GM13977 (cell line): ENCODE measurements around the gene CCNY.

Experiments
- DNase-seq: peaks from one replicate; pipeline ENCODE4 v3.0.0; 2012; ENCODE audit warnings: low spot score
- CTCF ChIP-seq: IDR thresholded peaks from 2 replicates; pipeline ENCODE4 v1.5.1; 2012; ENCODE audit warnings: mild to moderate bottlenecking, control low read depth; ENCODE audit not compliant: insufficient read depth; ENCODE audit errors: extremely low read depth, missing control alignments
- in situ Hi-C: fragments of 300-500 bp; cut with MboI; formaldehyde crosslinking; loops from one replicate; pipeline ENCODE4 v1.12.0; 2022; ENCODE audit warnings: low sequenced_read_pairs, low pct_unique_long_range_greater_than_20kb, mixed read lengths, inconsistent platforms; ENCODE audit not compliant: unreplicated experiment

The CCNY gene

GRCh38 chr10:35440016-35440415 lies 103.7 kb downstream of the CCNY start:
- in situ Hi-C loops: no loop called here
- DNase-seq: no peak
- no peak for TF ChIP-seq CTCF

- no peak for DNase-seq
- no peak for TF ChIP-seq CTCF
- in situ Hi-C loops: no loop called here
Observed at GRCh38 chr10:35442028-35442427, 105.7 kb downstream of the CCNY start.

- in situ Hi-C loops: no loop called here
Observed at GRCh38 chr10:35442592-35442991, 106.3 kb downstream of the CCNY start.

GRCh38 chr10:35443858-35444257 lies 107.5 kb downstream of the CCNY start:
- in situ Hi-C loops: no loop called here
- no peak for TF ChIP-seq CTCF
- no peak for DNase-seq

More at GRCh38 chr10:35442592-35442991, 106.3 kb downstream of the CCNY start:
- TF ChIP-seq CTCF: no peak
- no peak for DNase-seq

GRCh38 chr10:35445150-35445884 lies 109.0 kb downstream of the CCNY start:
- TF ChIP-seq CTCF: no peak
- no peak for DNase-seq
- in situ Hi-C loops: no loop called here

GRCh38 chr10:35446439-35446838 lies 110.1 kb downstream of the CCNY start:
- in situ Hi-C loops: no loop called here
- no peak for TF ChIP-seq CTCF
- no peak for DNase-seq
